GM13976 (cell line): ENCODE results near the gene OR52K1.
"Not testable (repeated sequence)": the region's sequence is repeated elsewhere in the genome, so short reads cannot be mapped to it uniquely, and the experiment has no call there.

Experiments used
- DNase-seq: peaks from one replicate; pipeline ENCODE4 v3.0.0; 2012; ENCODE audit warnings: low spot score
- in situ Hi-C: fragments of 300-500 bp; cut with MboI; formaldehyde crosslinking; loops from one replicate; pipeline ENCODE4 v1.12.0; 2022; ENCODE audit warnings: low sequenced_read_pairs, mixed read lengths, inconsistent platforms; ENCODE audit not compliant: unreplicated experiment
- TF ChIP-seq, protein P1 (sequence below): IDR thresholded peaks from 2 replicates; pipeline ENCODE4 v1.5.1; 2012; ENCODE audit warnings: borderline replicate concordance, mild to moderate bottlenecking; ENCODE audit not compliant: insufficient read depth; ENCODE audit errors: extremely low read depth, missing control alignments, control extremely low read depth

OR52K1 gene

DNA sequence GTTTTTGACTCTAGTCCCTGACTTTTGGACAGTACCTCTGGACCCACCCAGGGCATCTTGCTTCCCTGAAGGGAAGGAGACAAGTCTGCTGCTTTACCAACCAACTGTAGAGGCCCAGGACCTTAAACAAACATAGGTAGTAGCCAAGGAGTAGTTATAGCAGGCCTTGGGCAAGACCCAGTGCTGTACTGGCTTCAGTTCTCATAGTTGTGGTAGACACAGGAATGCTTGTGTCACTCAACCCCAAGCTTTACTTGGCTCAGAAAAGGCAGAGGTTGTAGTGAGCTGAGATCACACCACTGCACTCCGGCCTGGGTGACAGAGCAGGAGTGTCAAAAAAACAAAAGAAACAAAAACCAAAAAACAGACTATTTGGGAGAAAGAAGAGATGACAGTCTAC, 41.2 kb downstream of the OR52K1 start:
- DNase-seq = no peak
- in situ Hi-C loops = no loop called here
- TF ChIP-seq, protein P1, sequence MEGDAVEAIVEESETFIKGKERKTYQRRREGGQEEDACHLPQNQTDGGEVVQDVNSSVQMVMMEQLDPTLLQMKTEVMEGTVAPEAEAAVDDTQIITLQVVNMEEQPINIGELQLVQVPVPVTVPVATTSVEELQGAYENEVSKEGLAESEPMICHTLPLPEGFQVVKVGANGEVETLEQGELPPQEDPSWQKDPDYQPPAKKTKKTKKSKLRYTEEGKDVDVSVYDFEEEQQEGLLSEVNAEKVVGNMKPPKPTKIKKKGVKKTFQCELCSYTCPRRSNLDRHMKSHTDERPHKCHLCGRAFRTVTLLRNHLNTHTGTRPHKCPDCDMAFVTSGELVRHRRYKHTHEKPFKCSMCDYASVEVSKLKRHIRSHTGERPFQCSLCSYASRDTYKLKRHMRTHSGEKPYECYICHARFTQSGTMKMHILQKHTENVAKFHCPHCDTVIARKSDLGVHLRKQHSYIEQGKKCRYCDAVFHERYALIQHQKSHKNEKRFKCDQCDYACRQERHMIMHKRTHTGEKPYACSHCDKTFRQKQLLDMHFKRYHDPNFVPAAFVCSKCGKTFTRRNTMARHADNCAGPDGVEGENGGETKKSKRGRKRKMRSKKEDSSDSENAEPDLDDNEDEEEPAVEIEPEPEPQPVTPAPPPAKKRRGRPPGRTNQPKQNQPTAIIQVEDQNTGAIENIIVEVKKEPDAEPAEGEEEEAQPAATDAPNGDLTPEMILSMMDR = no peak

DNA sequence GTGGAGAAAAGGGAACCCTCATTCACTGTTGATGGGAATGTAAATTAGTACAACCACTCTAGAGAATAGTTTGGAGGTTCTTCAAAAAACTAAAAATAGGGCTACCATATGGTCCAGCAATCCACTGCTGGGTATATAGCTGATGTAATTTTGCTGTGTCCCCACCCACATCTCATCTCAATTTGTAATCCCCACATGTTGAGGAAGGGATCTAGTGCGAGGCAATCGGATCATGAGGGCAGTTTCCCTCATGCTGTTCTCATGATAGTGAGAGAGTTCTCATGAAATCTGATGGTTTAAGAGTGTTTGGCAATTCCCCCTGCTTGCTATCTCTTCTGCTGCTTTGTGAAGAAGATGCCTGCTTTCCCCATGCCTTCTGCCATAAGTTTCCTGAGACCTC, 45.5 kb downstream of the OR52K1 start:
- in situ Hi-C loops = no loop called here
- TF ChIP-seq, protein P1 = no peak

DNA sequence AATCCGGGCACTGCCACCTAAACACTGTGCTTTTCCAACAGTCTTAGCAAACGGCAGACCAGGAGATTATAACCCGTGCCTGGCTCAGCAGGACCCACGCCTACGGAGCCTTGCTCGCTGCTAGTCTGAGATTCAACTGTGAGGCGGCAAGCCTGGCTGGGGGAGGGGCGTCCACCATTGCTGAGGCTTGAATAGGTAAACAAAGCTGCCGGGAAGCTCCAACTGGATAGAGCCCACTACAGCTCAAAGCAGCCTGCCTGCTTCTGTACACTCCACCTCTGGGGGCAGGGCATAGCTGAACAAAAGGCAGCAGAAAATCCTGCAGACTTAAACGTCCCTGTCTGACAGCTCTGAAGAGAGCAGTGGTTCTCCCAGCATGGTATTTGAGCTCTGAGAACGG, 49.2 kb downstream of the OR52K1 start:
- DNase-seq, in situ Hi-C loops: not testable (repeated sequence)

More for the DNA sequence above, 45.5 kb downstream of the OR52K1 start:
- no peak for DNase-seq

DNA sequence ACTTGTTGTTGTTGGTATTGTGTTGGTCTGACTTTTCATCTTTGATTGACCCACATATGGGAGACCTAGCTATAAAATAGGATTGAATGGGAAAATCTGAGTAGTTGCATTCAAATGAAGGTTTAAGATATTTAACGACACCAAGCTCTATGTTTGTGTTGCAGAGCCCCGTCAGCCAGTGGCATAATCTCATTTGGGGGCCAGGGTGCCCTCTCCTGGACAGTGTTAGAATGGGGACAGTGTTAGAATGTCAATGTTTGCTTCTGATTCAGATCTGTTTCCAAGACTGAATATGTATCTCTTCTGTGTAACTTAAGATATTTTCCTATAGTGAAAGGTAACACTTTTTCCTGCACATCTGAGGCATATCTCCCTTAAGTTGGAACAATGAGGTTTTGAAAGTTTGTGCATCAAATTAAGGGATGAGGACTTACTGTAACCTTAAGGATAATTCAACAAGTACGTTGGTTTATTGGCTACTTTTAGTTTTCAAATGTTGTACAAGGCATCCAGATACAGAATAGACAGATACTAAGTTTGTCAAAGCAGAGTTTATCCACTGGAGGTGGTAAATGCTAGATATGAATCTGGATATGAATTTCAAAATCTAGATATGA, 57.3 kb downstream of the OR52K1 start:
- in situ Hi-C loops = loop anchor here (10.0 kb wide), 1 partner anchor 355 kb away; no protein-coding TSS in a partner anchor
- TF ChIP-seq, protein P1 = peak; percentile 80
- peak; percentile 43 for DNase-seq

DNA sequence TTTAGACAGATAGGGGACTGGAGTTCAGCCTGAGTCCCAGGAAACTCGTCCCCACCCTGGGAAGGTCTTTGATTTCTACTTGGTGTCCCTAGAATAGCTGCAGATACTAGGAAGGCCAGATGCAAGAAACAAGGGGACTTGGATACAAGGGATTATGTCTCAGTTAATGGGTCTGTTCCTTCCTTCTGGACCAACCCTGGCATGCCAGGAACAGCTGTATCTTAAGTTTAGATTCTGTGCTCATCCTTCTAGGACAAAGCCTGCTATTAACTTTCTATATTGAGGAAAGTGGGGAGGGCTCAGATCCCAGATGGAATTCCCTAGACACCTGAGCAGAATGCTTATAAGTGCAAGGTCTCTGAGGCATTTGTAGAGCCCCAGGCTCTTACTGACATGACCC, 58.6 kb downstream of the OR52K1 start:
- DNase-seq = no peak
- in situ Hi-C loops = loop anchor here (10.0 kb wide), 1 partner anchor 356 kb away; no protein-coding TSS in a partner anchor
- TF ChIP-seq, protein P1 = no peak
